Measurements from ENCODE around the gene APOBEC3B.

Gene APOBEC3B

DNA sequence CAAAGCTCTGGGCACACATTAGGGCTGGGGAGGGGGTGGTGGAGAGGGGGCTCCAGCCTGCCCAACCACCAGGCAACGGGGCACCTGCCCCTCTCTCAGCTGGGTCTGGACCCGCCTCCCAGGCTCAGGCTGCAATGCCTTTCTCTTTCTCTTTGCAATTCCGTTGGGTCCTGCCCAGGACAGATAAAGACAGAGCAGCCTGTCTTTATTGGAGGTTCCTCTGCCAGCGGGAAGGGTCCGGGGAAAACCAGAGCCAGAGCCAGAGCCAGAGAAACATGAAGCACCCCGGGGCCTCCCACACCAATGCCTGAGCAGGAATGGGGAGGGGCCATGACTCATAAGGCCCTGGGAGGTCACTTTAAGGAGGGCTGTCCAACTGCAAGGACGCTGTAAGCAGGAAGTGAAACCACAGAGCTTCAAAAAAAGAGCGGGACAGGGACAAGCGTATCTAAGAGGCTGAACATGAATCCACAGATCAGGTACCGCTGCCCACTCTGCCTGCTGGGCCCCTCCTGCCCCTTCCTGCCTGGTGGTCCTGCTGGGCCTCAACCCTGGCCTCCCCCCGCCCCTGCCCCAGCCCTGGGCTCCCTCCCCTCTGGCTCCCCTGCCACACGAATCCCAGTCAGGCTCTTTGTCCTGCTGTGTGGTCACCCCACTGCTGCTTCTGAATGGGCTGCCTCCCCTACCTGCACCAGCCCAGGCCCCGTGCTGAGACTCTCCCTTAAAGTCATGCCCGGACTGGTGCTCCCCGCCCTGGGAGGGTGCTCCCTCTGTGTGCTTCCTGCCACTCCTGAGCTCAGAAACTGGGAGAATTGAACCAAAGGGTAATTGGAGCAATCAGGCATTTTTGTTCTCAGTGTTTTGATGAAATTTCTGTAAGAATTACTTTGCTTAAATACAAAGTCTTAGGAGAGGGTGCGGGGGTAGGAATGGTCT, at the start of gene APOBEC3B:
Gene APOBEC3B (plus strand): TSS at position 356 of the 936 bp plus-strand sequence. CDS start 107 bp downstream, at position 463.
- peak within 1 kb of the TSS; percentile 52 for H3K27ac ChIP-seq

DNA sequence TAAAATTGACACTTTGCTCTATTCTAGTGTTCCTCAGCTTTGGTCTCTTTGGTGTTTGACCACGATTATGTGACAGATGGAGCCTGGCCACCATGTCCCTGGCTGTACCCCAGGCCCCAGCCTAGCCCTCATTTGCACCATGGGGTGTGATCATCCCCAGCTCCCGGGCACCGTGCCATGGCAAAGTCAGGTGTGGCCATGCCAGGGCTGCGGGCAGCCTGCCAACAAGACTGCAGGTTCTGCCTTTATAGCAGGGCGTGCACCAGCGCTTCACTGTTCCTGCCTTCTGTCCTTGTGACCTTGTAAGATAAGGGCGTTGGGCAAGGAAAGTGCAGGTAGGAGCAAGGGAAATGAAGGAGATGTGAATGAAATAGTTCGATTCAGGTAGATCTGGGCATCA, 47.1 kb upstream of the APOBEC3B start:
- TF ChIP-seq, protein P1, sequence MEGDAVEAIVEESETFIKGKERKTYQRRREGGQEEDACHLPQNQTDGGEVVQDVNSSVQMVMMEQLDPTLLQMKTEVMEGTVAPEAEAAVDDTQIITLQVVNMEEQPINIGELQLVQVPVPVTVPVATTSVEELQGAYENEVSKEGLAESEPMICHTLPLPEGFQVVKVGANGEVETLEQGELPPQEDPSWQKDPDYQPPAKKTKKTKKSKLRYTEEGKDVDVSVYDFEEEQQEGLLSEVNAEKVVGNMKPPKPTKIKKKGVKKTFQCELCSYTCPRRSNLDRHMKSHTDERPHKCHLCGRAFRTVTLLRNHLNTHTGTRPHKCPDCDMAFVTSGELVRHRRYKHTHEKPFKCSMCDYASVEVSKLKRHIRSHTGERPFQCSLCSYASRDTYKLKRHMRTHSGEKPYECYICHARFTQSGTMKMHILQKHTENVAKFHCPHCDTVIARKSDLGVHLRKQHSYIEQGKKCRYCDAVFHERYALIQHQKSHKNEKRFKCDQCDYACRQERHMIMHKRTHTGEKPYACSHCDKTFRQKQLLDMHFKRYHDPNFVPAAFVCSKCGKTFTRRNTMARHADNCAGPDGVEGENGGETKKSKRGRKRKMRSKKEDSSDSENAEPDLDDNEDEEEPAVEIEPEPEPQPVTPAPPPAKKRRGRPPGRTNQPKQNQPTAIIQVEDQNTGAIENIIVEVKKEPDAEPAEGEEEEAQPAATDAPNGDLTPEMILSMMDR (conservative IDR thresholded peaks at IDR 0.05), result no peak

More for the DNA sequence above, at the start of gene APOBEC3B:
- TF ChIP-seq, protein P1 (conservative IDR thresholded peaks at IDR 0.05), result no peak

DNA sequence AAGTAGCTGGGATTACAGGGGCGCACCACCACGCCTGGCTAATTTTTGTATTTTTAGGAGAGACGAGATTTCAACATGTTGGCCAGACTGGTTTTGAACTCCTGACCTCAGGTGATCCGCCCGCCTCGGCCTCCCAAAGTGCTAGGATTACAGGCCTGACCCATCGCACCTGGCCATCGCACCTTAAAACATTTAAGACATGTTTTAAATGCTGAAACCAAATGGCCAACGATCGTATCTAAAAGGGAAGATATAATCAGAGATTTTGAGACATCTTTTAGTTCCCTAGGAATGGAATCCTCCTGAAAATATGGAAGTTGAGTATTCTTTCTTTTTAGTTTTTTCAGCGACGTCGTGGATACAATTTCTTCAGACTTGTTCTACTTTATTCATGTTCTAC, 46.5 kb upstream of the APOBEC3B start:
- H3K27ac ChIP-seq, result peak overlapping the region; percentile 71
- TF ChIP-seq, protein P1 (conservative IDR thresholded peaks at IDR 0.05), result no peak

More for the DNA sequence above, 47.1 kb upstream of the APOBEC3B start:
- H3K27ac ChIP-seq, result peak overlapping the region; percentile 71

DNA sequence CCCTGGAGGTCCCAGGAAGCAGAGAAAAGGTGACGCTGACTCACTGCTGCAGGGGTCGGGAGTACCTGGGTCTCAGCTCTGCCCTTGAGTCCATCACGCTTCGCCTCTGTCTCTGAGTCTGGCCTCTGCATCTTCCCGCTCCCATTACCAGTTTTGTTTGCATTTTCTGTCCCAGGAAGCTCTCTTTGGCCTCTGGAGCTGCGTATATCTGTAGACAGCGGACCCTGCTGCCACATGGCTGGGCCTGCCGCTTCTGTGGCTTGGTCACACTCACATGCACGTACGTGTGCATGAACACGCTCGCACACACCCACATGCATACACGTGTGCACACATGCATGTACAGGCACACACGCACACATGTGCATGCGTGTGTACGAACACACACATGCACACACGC, 45.6 kb upstream of the APOBEC3B start:
- peak overlapping the region; percentile 71; the same call in 1 of the 2 replicates for H3K27ac ChIP-seq
- TF ChIP-seq, protein P1 (conservative IDR thresholded peaks at IDR 0.05), result no peak

DNA sequence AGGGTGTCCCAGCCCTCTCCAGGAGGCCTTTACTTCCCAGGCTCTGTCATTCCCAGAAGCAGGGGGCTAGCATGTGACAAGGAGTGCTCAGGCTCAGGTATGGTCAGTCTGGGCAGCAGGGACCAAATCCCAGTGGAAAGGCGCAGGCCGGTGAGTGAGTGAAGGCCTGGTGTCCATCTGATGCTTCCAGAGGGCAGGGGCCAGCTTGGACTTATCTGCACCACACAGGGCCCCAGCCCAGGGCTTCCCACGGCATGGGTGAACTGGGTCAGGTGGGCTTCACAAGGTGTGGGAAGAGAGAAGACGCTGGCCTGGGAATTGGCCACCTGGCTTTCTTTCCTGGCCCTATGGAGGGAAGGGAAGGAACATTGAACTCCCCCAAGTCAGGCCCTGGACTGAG, 45.1 kb upstream of the APOBEC3B start:
- TF ChIP-seq, protein P1 (conservative IDR thresholded peaks at IDR 0.05), result no peak
- peak overlapping the region; percentile 71; the same call in 1 of the 2 replicates for H3K27ac ChIP-seq

DNA sequence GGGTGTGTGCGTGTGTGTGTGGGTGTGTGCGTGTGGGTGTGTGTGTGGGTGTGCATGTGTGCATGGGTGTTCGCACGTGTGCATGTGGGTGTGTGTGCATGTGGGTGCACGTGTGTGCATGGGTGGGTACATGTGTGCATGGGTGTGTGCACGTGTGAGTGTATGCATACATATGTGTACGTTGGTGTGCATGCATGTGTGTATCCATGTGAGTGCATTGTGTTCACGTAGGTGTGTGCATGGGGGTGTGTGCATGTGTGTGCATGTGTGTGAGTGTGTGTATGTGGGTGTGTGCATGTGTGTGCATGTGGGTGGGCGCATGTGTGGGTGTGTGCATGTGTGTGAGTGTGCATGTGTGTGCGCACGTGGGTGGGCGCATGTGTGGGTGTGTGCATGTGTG, 44.6 kb upstream of the APOBEC3B start:
- no peak overlapping the region for H3K27ac ChIP-seq
- TF ChIP-seq, protein P1 (conservative IDR thresholded peaks at IDR 0.05), result no peak

DNA sequence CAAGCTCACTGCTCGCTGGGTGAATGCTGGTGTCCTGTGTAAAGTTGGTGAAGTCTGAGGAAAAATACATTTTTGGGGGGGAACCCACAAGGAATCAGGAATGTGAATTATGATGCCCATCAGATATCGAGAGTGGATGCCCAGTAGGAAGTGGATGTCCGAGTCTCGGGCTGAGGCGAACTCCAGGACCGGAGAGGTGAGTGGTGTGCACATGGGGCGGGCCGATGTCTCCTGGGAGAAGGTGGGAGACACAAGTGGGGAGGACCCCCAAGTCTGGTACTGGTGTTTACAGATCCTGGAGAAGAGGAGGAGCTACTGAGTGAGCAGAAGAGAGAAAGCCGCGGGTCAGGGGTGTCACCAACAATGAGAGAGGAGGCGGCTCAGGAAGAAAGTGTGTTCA, 43.9 kb upstream of the APOBEC3B start:
- no peak overlapping the region for H3K27ac ChIP-seq
- TF ChIP-seq, protein P1 (conservative IDR thresholded peaks at IDR 0.05), result no peak

All from VCaP (cell line).